Pancreas (tissue), 10 donors: ENCODE results near the gene GGNBP2. TPM values are rescaled to one million over a fixed set of nuclear protein-coding genes. Genes with fewer than 3 reads are reported as not detected.

Source experiments
- ATAC-seq, 4 donors: fragments of 200-7000 bp; cut with Tn5 transposase; one replicate each; pipeline versions ENCODE4 v1.8.0 to v1.9.1; 2020; ENCODE audit warnings: mild to moderate bottlenecking in 4 of 4, moderate library complexity in 4 of 4
- DNase-seq, 6 donors: peaks; one replicate each; pipeline ENCODE4 v3.0.0-alpha.2; 2020
- FAIRE-seq: peaks from 2 replicates; lab custom pipeline; 2012; peaks lifted over from hg19 to GRCh38; lab: Jason Lieb, UNC
- H3K27ac ChIP-seq, 4 donors: fragments of 200-600 bp; sonication (generic); 1 replicate in 3 of 4; 2 replicates in 1 of 4; pipeline versions ENCODE4 v1.5.0 to v1.8.0; 2020
- H3K27me3 ChIP-seq, 4 donors: fragments of 200-600 bp; one replicate each; pipeline ENCODE4 v1.8.0; 2021
- H3K36me3 ChIP-seq, 3 donors: fragments of 200-600 bp; sonication (generic) in 1 of 3; one replicate each; pipeline versions ENCODE4 v1.5.0 to v1.8.0; 2020 to 2021
- H3K4me1 ChIP-seq, 3 donors: fragments of 200-600 bp; one replicate each; pipeline ENCODE4 v1.8.0; 2021
- H3K4me3 ChIP-seq, 4 donors: fragments of 200-600 bp; sonication (generic) in 2 of 4; one replicate each; pipeline versions ENCODE4 v1.5.0 to v1.8.0; 2020 to 2021
- H3K9me3 ChIP-seq, 4 donors: fragments of 200-600 bp; one replicate each; pipeline ENCODE4 v1.8.0; 2021
- WGBS, 2 donors: extraction: QIAGEN DNeasy Blood & Tissue Kit; methylation state at CpG; one replicate each; pipeline ENCODE4 v1.1.7; 2013; 5-methylcytosine and 5-hydroxymethylcytosine counted together
- intact Hi-C, 3 donors: fragments of 100-400 bp; cut with DNase I; formaldehyde crosslinking; loops; one replicate each; pipeline versions ENCODE4 v1.11.1 to v1.14.2; 2022
- polyA plus RNA-seq, 2 donors: library from polyadenylated mRNA; stranded (reverse); fragments of 200-250 nt; gene quantifications; one replicate each; pipeline ENCODE4 v1.2.3, GENCODE V29; 2013
- total RNA-seq, 6 donors: library from RNA; stranded (reverse); fragmentation: NEBNext Ultra II Directional in 4 of 6; extraction: Animal tissue kit (Norgen Biotek cat#: 25700) in 4 of 6; gene quantifications; one replicate each; pipeline versions ENCODE4 v1.2.1 to v1.2.4, GENCODE V29; 2021 to 2023
- TF ChIP-seq, protein P1 (sequence below), 4 donors: fragments of 200-600 bp; sonication (generic) in 3 of 4; IDR thresholded peaks; one replicate each; pipeline versions ENCODE4 v1.5.0 to v1.8.0; 2021; ENCODE audit warnings: antibody characterized with exemption in 4 of 4
- donor health status: healthy with polysubstance abuse.
- donor health status: DM: no; HTN: no; CAD: no; lungs with moderate emphysema.
- donor health status: DM: no; HTN: no; CAD: no.
- donor health status: control.
- donor health status: control.
- donor health status: Bipolar disorder and iron deficiency.
- donor health status: DM: yes; HTN: yes; CAD: no.
- donor health status: DM: no; HTN: no; CAD: no.
- donor health status: DM: no; HTN: no; CAD: no.
- donor health status: DM: yes; HTN: yes; CAD: no.

The GGNBP2 gene
- total and polyA plus RNA-seq, 8 donors: 27.3 to 41.8 (median 36.7) TPM

- FAIRE-seq: no peak
- H3K27ac ChIP-seq: peak overlapping the region; percentile 85 to 95 (median 91)
These were observed 10.5 kb upstream of the GGNBP2 start for GRCh38 chr17:36533935-36534839.

DNA sequence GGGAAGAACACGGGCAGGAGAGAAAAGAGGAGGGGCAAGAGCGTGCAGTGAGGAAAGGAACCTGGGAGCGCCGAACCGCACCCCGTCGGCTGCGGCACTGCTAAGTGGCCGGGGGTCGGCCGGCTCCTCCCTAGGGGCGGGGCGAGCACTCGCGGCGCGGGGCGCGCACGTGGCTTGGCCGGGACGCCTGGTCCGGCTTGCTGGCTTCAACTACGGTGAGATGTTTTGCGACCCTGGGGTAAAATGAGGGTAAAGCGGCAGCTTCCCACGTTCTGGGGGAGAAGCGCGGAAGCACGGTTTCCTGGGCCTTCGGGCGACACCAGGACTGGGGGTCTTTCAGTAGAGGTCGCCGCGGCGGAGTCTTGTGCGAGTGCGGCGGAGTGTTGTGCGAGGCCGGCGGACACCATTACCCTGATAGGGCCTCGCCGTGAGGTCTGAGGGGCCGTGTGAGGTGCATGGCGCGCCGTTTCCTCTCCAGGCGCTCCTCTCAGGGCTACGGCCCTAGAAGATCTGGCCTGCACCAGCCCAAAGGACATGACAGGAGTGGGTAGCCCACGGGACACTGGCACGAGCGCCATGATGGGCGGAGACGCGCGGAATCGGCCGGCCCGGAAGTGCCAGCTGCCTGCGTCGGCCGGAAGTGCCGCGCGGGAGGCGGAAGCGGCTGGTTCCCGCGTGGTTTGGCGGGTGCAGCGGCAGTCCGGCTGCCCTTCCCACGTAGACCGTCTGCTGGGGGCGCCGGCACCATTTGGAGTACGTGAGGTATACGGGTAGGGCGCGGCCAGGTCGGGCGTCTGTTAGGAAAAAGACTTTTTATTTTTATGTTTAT is 9.7 kb upstream of the GGNBP2 start, which contains the start of the genes MYO19 and PIGW:
Gene MYO19, minus strand, starts transcription at position 29 of the 829 bp plus-strand sequence. CDS start 2,330 bp downstream, outside the sequence.
Gene PIGW, plus strand, starts transcription at position 148 of the 829 bp plus-strand sequence. CDS start 2,115 bp downstream, outside the sequence.
- intact Hi-C loops: no loop called here
- no peak for FAIRE-seq
- TF ChIP-seq, protein P1, sequence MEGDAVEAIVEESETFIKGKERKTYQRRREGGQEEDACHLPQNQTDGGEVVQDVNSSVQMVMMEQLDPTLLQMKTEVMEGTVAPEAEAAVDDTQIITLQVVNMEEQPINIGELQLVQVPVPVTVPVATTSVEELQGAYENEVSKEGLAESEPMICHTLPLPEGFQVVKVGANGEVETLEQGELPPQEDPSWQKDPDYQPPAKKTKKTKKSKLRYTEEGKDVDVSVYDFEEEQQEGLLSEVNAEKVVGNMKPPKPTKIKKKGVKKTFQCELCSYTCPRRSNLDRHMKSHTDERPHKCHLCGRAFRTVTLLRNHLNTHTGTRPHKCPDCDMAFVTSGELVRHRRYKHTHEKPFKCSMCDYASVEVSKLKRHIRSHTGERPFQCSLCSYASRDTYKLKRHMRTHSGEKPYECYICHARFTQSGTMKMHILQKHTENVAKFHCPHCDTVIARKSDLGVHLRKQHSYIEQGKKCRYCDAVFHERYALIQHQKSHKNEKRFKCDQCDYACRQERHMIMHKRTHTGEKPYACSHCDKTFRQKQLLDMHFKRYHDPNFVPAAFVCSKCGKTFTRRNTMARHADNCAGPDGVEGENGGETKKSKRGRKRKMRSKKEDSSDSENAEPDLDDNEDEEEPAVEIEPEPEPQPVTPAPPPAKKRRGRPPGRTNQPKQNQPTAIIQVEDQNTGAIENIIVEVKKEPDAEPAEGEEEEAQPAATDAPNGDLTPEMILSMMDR (IDR thresholded peaks at IDR 0.05): no peak

More at GRCh38 chr17:36533935-36534839, 10.5 kb upstream of the GGNBP2 start:
- TF ChIP-seq, protein P1 (IDR thresholded peaks at IDR 0.05): peak; percentile 12 to 54 (median 32)
- H3K27me3 ChIP-seq: no peaks in the 10 kb centered on the region
- DNase-seq (peak; percentile 57 to 90 (median 75)), ATAC-seq (peak; percentile 50 to 66 (median 59))
- H3K9me3 ChIP-seq: no peaks in the 10 kb centered on the region
- peak overlapping the region; percentile 55 to 82 (median 73) for H3K4me3 ChIP-seq
- 5 to 6% methylated on average over 48 of the region's 48 CpGs for WGBS, 2 donors
- H3K36me3 ChIP-seq: no peaks in the 10 kb centered on the region
- H3K4me1 ChIP-seq: peaks cover 0 to 5% (median 0%) of the 10 kb centered on the region in 3 donors
- intact Hi-C loops: no loop called here

DNA sequence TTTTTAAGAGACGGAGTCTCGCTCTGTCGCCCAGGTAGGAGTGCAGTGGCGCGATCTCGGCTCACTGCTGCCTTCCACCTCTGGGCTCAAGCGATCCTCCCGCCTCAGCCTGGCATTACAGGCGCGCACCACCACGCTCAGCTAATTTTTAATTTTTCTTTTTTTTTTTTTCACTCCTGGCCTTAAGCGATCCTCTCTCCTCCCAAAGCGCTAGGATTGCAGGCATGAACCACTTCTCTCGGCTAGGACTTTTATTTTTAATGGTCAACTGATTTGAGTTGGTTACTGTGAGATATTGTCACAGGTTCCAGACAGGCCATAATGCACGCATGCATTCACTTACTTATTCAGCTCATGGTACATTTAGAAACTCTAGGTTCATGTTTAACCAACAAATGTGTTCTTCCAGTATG is 9.0 kb upstream of the GGNBP2 start:
- Histone ChIP-seq H3K4me1 (peaks cover 0 to 5% (median 0%) of the 10 kb centered on the region in 3 donors), H3K36me3 (no peaks in the 10 kb centered on the region), H3K9me3 (no peaks in the 10 kb centered on the region), H3K27ac (peak overlapping the region; percentile 85 to 95 (median 91)), H3K27me3 (no peaks in the 10 kb centered on the region), H3K4me3 (peak overlapping the region; percentile 55 to 82 (median 73))
- FAIRE-seq (no peak), ATAC-seq (peak in 3 of 4 donors; percentile 19 to 38 (median 36)), DNase-seq (no peak)
- intact Hi-C loops: no loop called here
- 7 to 10% methylated on average over 15 of the region's 15 CpGs for WGBS, 2 donors
- TF ChIP-seq, protein P1 (IDR thresholded peaks at IDR 0.05): no peak

More for the DNA sequence above, 9.7 kb upstream of the GGNBP2 start, which contains the start of the genes MYO19 and PIGW:
- 0 to 1% methylated on average over 74 to 83 of the region's 83 CpGs for WGBS, 2 donors
- H3K9me3 ChIP-seq: no peaks in the 10 kb centered on the region
- peaks cover 0 to 5% (median 0%) of the 10 kb centered on the region in 3 donors for H3K4me1 ChIP-seq
- H3K27ac ChIP-seq: peak within 1 kb of the TSS; percentile 85 to 95 (median 91)
- peak; percentile 82 to 93 (median 88) for DNase-seq
- no peaks in the 10 kb centered on the region for H3K36me3 ChIP-seq
- ATAC-seq: peak; percentile 91 to 95 (median 91)
- peak within 1 kb of the TSS; percentile 55 to 82 (median 73) for H3K4me3 ChIP-seq
- H3K27me3 ChIP-seq: no peaks in the 10 kb centered on the region

GRCh38 chr17:36540696-36541095 is 4.0 kb upstream of the GGNBP2 start:
- 97 to 100% methylated on average over 3 of the region's 3 CpGs for WGBS, 2 donors
- no peak overlapping the region for H3K4me3 ChIP-seq

More at GRCh38 chr17:36540696-36541095, 4.0 kb upstream of the GGNBP2 start:
- H3K9me3 ChIP-seq: no peaks in the 10 kb centered on the region
- H3K27ac ChIP-seq: no peak overlapping the region
- TF ChIP-seq, protein P1 (IDR thresholded peaks at IDR 0.05): no peak
- intact Hi-C loops: no loop called here
- peaks cover 0 to 14% (median 4%) of the 10 kb centered on the region in 3 donors for H3K4me1 ChIP-seq
- H3K36me3 ChIP-seq: no peaks in the 10 kb centered on the region
- FAIRE-seq (no peak), DNase-seq (no peak), ATAC-seq (no peak)
- H3K27me3 ChIP-seq: no peaks in the 10 kb centered on the region
